PC-3 (cell line): Measurements from ENCODE around the gene ANTKMT. TPM values are rescaled to one million over a fixed set of nuclear protein-coding genes. Genes with fewer than 3 reads are reported as not detected.

Source experiments
- ATAC-seq: fragments of 200-7000 bp; cut with Tn5 transposase; 2 replicates; pipeline ENCODE4 v1.9.1; 2020; ENCODE audit warnings: mild to moderate bottlenecking, moderate library complexity
- BruUV-seq: library from RNA; stranded (reverse); fragments of 400-500 nt; replicated peaks from 2 replicates; lab custom pipeline; 2021; lab: Mats Ljungman, UMichigan
- CTCF ChIA-PET: fragments of 300-600 bp; sonication (Branson Sonifier 250); formaldehyde crosslinking; loops from one replicate; lab custom pipeline; 2022; ENCODE audit warnings: antibody characterized with exemption; lab: Charles Lee
- POLR2A ChIA-PET: fragments of 300-600 bp; sonication (Branson Sonifier 250); formaldehyde crosslinking; loops from one replicate; lab custom pipeline; 2022; ENCODE audit warnings: antibody characterized with exemption; ENCODE audit not compliant: unreplicated experiment; lab: Charles Lee
- DNase-seq: peaks from one replicate; pipeline ENCODE4 v3.0.0-alpha.2; 2015
- H2AFZ ChIP-seq: fragments of 300-600 bp; sonication (generic); 2 replicates; pipeline ENCODE4 v1.6.0; 2016; ENCODE audit warnings: antibody characterized with exemption, low read length
- H3F3A ChIP-seq: fragments of 300-600 bp; sonication (generic); one replicate; pipeline ENCODE4 v1.6.0; 2017; ENCODE audit warnings: antibody characterized with exemption, low read length, control low read depth, mild to moderate bottlenecking; ENCODE audit not compliant: unreplicated experiment
- H3K27ac ChIP-seq: fragments of 300-600 bp; sonication (generic); 2 replicates; pipeline ENCODE4 v1.5.1; 2016; ENCODE audit warnings: mild to moderate bottlenecking, low read length
- H3K27me3 ChIP-seq: fragments of 300-600 bp; sonication (generic); 2 replicates; pipeline ENCODE4 v1.6.1; 2016; ENCODE audit warnings: low read length, mixed read lengths
- H3K36me3 ChIP-seq: fragments of 300-600 bp; sonication (generic); 2 replicates; pipeline ENCODE4 v1.6.1; 2016; ENCODE audit warnings: low read depth, mixed run types, low read length, mixed read lengths
- H3K4me1 ChIP-seq: fragments of 300-600 bp; sonication (generic); 2 replicates; pipeline ENCODE4 v1.5.1; 2016; ENCODE audit warnings: low read length; ENCODE audit not compliant: insufficient read depth
- H3K4me2 ChIP-seq: fragments of 300-600 bp; sonication (generic); 2 replicates; pipeline ENCODE4 v1.6.0; 2016; ENCODE audit warnings: low read length
- H3K4me3 ChIP-seq: fragments of 300-600 bp; sonication (generic); 2 replicates; pipeline ENCODE4 v1.5.1; 2016; ENCODE audit warnings: mild to moderate bottlenecking, low read length, mixed read lengths
- H3K79me2 ChIP-seq: fragments of 300-600 bp; sonication (generic); 2 replicates; pipeline ENCODE4 v1.6.1; 2017; ENCODE audit warnings: low read length, mixed read lengths
- H3K9ac ChIP-seq: fragments of 300-600 bp; sonication (generic); 2 replicates; pipeline ENCODE4 v1.6.0; 2016; ENCODE audit warnings: mild to moderate bottlenecking, low read length
- H3K9me2 ChIP-seq: fragments of 300-600 bp; sonication (generic); replicated peaks from 2 replicates; pipeline ENCODE4 v1.6.1; 2016; ENCODE audit warnings: mixed run types, low read length, mixed read lengths
- H3K9me3 ChIP-seq: fragments of 300-600 bp; sonication (generic); 2 replicates; pipeline ENCODE4 v1.6.1; 2016; ENCODE audit warnings: low read length, mixed read lengths
- H4K20me1 ChIP-seq: fragments of 300-600 bp; sonication (generic); 2 replicates; pipeline ENCODE4 v1.6.1; 2016; ENCODE audit warnings: low read length, mixed read lengths
- EZH2 ChIP-seq: fragments of 300-600 bp; sonication (generic); IDR thresholded peaks from one replicate; pipeline ENCODE4 v1.6.1; 2017; ENCODE audit warnings: antibody characterized with exemption, mild to moderate bottlenecking, low read length; ENCODE audit not compliant: unreplicated experiment
- EZH2phosphoT487 ChIP-seq: fragments of 300-600 bp; sonication (generic); IDR thresholded peaks from 2 replicates; pipeline ENCODE4 v1.6.1; 2018; ENCODE audit warnings: mild to moderate bottlenecking, antibody characterized with exemption, low read length, borderline replicate concordance
- intact Hi-C: fragments of 100-400 bp; cut with micrococcal nuclease; formaldehyde crosslinking; loops from 2 replicates; pipeline ENCODE4 v1.9.0; 2023
- microRNA-seq: library from miRNA; unstranded; fragments of <30 nt; microRNA quantifications from one replicate; pipeline ENCODE4 v1.1.0, GENCODE V29; 2020; ENCODE audit not compliant: unreplicated experiment
- total RNA-seq: library from RNA; depleted of rRNA; stranded (reverse); fragments of >200 nt; gene quantifications from 2 replicates; pipeline ENCODE4 v1.2.3, GENCODE V29; 2014; rRNA removed
- TF ChIP-seq, protein P1 (sequence below): fragments of 300-600 bp; sonication (generic); conservative IDR thresholded peaks from 2 replicates; pipeline ENCODE4 v1.5.1; 2017; ENCODE audit warnings: antibody characterized with exemption, low read depth, mild to moderate bottlenecking, low read length

Gene ANTKMT
- total RNA-seq, 1 experiment from 2014 or later: 77.3 TPM

DNA sequence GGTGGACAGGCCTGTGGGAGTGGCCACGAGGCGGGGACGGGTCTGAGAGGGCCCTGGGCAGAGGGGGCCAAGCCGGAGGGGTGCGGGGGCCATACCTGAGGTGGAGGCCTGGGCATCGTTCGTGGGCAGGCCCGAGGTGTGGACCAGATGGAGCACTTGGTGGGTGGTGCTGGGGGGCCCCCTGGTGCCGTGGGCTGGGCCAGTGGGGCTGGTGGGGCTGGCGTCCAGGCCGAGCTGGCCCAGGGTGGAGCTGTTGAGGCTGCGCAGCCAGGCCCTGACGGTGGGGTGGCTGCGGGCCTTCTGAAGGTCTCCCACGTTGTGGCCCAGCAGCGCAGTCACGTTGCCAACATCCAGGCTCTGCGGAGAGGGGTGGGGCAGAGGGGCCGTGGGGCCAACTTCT lies 49.0 kb downstream of the ANTKMT start:
- no peak overlapping the region for H2AFZ ChIP-seq
- TF ChIP-seq, protein P1, sequence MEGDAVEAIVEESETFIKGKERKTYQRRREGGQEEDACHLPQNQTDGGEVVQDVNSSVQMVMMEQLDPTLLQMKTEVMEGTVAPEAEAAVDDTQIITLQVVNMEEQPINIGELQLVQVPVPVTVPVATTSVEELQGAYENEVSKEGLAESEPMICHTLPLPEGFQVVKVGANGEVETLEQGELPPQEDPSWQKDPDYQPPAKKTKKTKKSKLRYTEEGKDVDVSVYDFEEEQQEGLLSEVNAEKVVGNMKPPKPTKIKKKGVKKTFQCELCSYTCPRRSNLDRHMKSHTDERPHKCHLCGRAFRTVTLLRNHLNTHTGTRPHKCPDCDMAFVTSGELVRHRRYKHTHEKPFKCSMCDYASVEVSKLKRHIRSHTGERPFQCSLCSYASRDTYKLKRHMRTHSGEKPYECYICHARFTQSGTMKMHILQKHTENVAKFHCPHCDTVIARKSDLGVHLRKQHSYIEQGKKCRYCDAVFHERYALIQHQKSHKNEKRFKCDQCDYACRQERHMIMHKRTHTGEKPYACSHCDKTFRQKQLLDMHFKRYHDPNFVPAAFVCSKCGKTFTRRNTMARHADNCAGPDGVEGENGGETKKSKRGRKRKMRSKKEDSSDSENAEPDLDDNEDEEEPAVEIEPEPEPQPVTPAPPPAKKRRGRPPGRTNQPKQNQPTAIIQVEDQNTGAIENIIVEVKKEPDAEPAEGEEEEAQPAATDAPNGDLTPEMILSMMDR: no peak
- TF ChIP-seq EZH2 (no peak), EZH2phosphoT487 (no peak)
- no peaks in the 10 kb centered on the region for H3K9me2 ChIP-seq
- H3F3A ChIP-seq: no peaks in the 10 kb centered on the region
- H3K79me2 ChIP-seq: no peaks in the 10 kb centered on the region
- no peak overlapping the region for H3K4me3 ChIP-seq
- POLR2A ChIA-PET: no interaction called here
- intact Hi-C loops: no loop called here
- no peaks in the 10 kb centered on the region for H3K9me3 ChIP-seq
- CTCF ChIA-PET: no interaction called here
- H3K36me3 ChIP-seq: no peaks in the 10 kb centered on the region
- DNase-seq (no peak), ATAC-seq (no peak)
- H3K27me3 ChIP-seq: no peaks in the 10 kb centered on the region
- H3K4me2 ChIP-seq: no peak overlapping the region
- H3K27ac ChIP-seq: no peak overlapping the region
- H4K20me1 ChIP-seq: no peaks in the 10 kb centered on the region
- no peak overlapping the region for H3K9ac ChIP-seq
- BruUV-seq: no TSS peak
- no peaks in the 10 kb centered on the region for H3K4me1 ChIP-seq

DNA sequence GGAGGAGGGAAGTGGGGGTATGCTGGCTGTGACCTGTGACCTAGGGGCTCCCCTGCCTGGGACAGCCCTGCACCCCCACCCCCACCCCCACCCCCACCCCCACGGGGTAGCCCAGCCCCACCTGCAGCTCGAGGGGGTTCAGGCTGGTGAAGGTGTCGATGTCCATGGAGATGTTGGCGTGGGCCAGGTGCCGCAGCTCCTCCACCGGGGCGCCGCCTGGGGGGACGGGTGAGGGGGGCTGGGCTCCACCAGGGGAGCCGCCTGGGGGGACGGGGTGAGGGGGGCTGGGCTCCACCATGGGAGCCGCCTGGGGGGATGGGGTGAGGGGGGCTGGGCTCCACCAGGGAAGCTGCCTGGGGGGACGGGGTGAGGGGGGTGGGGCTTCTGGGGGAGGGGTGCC lies 49.5 kb downstream of the ANTKMT start:
- H3K27me3 ChIP-seq: no peaks in the 10 kb centered on the region
- no peak overlapping the region for H2AFZ ChIP-seq
- H4K20me1 ChIP-seq: no peaks in the 10 kb centered on the region
- BruUV-seq: no TSS peak
- no peak overlapping the region for H3K27ac ChIP-seq
- H3K9me3 ChIP-seq: no peaks in the 10 kb centered on the region
- no peaks in the 10 kb centered on the region for H3K4me1 ChIP-seq
- CTCF ChIA-PET: no interaction called here
- DNase-seq: no peak
- no peaks in the 10 kb centered on the region for H3K36me3 ChIP-seq
- POLR2A ChIA-PET: no interaction called here
- H3K9ac ChIP-seq: no peak overlapping the region
- no peak overlapping the region for H3K4me3 ChIP-seq
- H3K79me2 ChIP-seq: no peaks in the 10 kb centered on the region
- no peak for ATAC-seq
- intact Hi-C loops: no loop called here
- H3F3A ChIP-seq: no peaks in the 10 kb centered on the region
- H3K4me2 ChIP-seq: no peak overlapping the region
- no peaks in the 10 kb centered on the region for H3K9me2 ChIP-seq
- no peak for TF ChIP-seq EZH2phosphoT487
- TF ChIP-seq, protein P1: no peak
- no peak for TF ChIP-seq EZH2

Small RNA genes within 50 kb of the gene (microRNA-seq; reads per million reads assigned to microRNA genes)
- gene MIR662: not detected

Other genes starting within 250 kb of the ANTKMT start
- gene CAPN15, start 193.4 kb upstream of the ANTKMT start, total RNA-seq: 60.4 and 78.1 TPM in 2 replicates
- gene PRR35, start 160.8 kb upstream of the ANTKMT start, total RNA-seq: not detected in 2 replicates
- gene NHLRC4, start 154.1 kb upstream of the ANTKMT start, total RNA-seq: 0.44 TPM in 1 of 2 replicates, not detected in the other
- gene PIGQ, start 151.2 kb upstream of the ANTKMT start, total RNA-seq: 36.0 and 43.8 TPM in 2 replicates
- 19.5 and 27.0 TPM in 2 replicates for gene RAB40C, start 131.1 kb upstream of the ANTKMT start, total RNA-seq
- 0.11 and 0.40 TPM in 2 replicates for gene WFIKKN1, start 90.2 kb upstream of the ANTKMT start, total RNA-seq
- gene METTL26, start 84.8 kb upstream of the ANTKMT start, total RNA-seq: 179 and 207 TPM in 2 replicates
- 83.5 and 84.6 TPM in 2 replicates for gene MCRIP2, start 79.3 kb upstream of the ANTKMT start, total RNA-seq
- 44.4 and 72.4 TPM in 2 replicates for gene WDR90, start 71.8 kb upstream of the ANTKMT start, total RNA-seq
- 93.0 and 100 TPM in 2 replicates for gene RHOT2, start 53.0 kb upstream of the ANTKMT start, total RNA-seq
- 1.7 and 3.7 TPM in 2 replicates for gene RHBDL1, start 45.5 kb upstream of the ANTKMT start, total RNA-seq
- gene STUB1, start 40.7 kb upstream of the ANTKMT start, total RNA-seq: 152 and 226 TPM in 2 replicates
- 81.3 and 90.5 TPM in 2 replicates for gene JMJD8, start 36.8 kb upstream of the ANTKMT start, total RNA-seq
- 9.5 and 12.7 TPM in 2 replicates for gene WDR24, start 30.7 kb upstream of the ANTKMT start, total RNA-seq
- 4.3 and 7.5 TPM in 2 replicates for gene FBXL16, start 15.3 kb upstream of the ANTKMT start, total RNA-seq
- 314 and 320 TPM in 2 replicates for gene METRN, start 6.0 kb upstream of the ANTKMT start, total RNA-seq
- 3.3 and 5.8 TPM in 2 replicates for gene CCDC78, start 5.3 kb downstream of the ANTKMT start, total RNA-seq
- gene HAGHL, start 6.0 kb downstream of the ANTKMT start, total RNA-seq: 16.4 and 19.4 TPM in 2 replicates
- gene CIAO3, start 19.9 kb downstream of the ANTKMT start, total RNA-seq: 46.1 and 62.5 TPM in 2 replicates
- gene MSLN, start 39.6 kb downstream of the ANTKMT start, total RNA-seq: 0.73 and 4.7 TPM in 2 replicates
- gene RPUSD1, start 67.2 kb downstream of the ANTKMT start, total RNA-seq: 72.6 and 93.7 TPM in 2 replicates
- gene CHTF18, start 67.5 kb downstream of the ANTKMT start, total RNA-seq: 79.0 and 107 TPM in 2 replicates
- gene GNG13, start 79.6 kb downstream of the ANTKMT start, total RNA-seq: not detected in 2 replicates
- 12.9 and 13.5 TPM in 2 replicates for gene LMF1, start 249.8 kb downstream of the ANTKMT start, total RNA-seq